MG63 (cell line): ENCODE results near the gene FARS2. TPM values are rescaled to one million over a fixed set of nuclear protein-coding genes. Genes with fewer than 3 reads are reported as not detected.
A peak's percentile ranks its signal among the peaks of the same experiment; 100 is the strongest.

Source experiments
- DNase-seq: peaks from one replicate; pipeline ENCODE4 v3.0.0-alpha.2; 2020
- H3K27me3 ChIP-seq: fragments of 250-450 bp; sonication (Bioruptor Pico); 2 replicates; pipeline ENCODE4 v1.5.1; 2020; ENCODE audit warnings: mild to moderate bottlenecking, moderate library complexity
- H3K36me3 ChIP-seq: fragments of 250-450 bp; sonication (Bioruptor Pico); 2 replicates; pipeline ENCODE4 v1.5.1; 2020; ENCODE audit warnings: mild to moderate bottlenecking, moderate library complexity
- H3K4me3 ChIP-seq: fragments of 250-450 bp; sonication (Bioruptor Pico); 2 replicates; pipeline ENCODE4 v1.5.1; 2020; ENCODE audit warnings: mild to moderate bottlenecking, moderate library complexity
- H3K9me3 ChIP-seq: fragments of 250-450 bp; sonication (Bioruptor Pico); 2 replicates; pipeline ENCODE4 v1.5.1; 2020; ENCODE audit warnings: mild to moderate bottlenecking, moderate library complexity
- total RNA-seq: library from RNA; depleted of rRNA; stranded (reverse); fragments of >200 nt; shearing (Covaris generic); gene quantifications from 2 replicates; pipeline ENCODE4 v1.2.3, GENCODE V29; 2014; ENCODE audit warnings: low replicate concordance

FARS2 gene
- total RNA-seq, 1 experiment from 2014 or later = 17.3 TPM

GRCh38 chr6:5275497-5275896 is 14.2 kb downstream of the FARS2 start:
- DNase-seq = no peak
- no peaks in the 10 kb centered on the region for H3K36me3 ChIP-seq
- no peaks in the 10 kb centered on the region for H3K9me3 ChIP-seq
- H3K4me3 ChIP-seq = no peak overlapping the region
- H3K27me3 ChIP-seq = no peaks in the 10 kb centered on the region

- no peak for DNase-seq
- Histone ChIP-seq H3K9me3 (no peaks in the 10 kb centered on the region), H3K4me3 (no peak overlapping the region), H3K27me3 (no peaks in the 10 kb centered on the region), H3K36me3 (no peaks in the 10 kb centered on the region)
Measured at GRCh38 chr6:5276581-5276980, 15.3 kb downstream of the FARS2 start.

GRCh38 chr6:5277589-5277988 is 16.3 kb downstream of the FARS2 start:
- Histone ChIP-seq H3K9me3 (no peaks in the 10 kb centered on the region), H3K36me3 (no peaks in the 10 kb centered on the region), H3K4me3 (no peak overlapping the region), H3K27me3 (no peaks in the 10 kb centered on the region)
- no peak for DNase-seq

- no peaks in the 10 kb centered on the region for H3K27me3 ChIP-seq
- DNase-seq = no peak
- H3K9me3 ChIP-seq = no peaks in the 10 kb centered on the region
- H3K4me3 ChIP-seq = no peak overlapping the region
- no peaks in the 10 kb centered on the region for H3K36me3 ChIP-seq
Measured at GRCh38 chr6:5278047-5278446, 16.7 kb downstream of the FARS2 start.

- no peaks in the 10 kb centered on the region for H3K36me3 ChIP-seq
- no peaks in the 10 kb centered on the region for H3K27me3 ChIP-seq
- H3K4me3 ChIP-seq = no peak overlapping the region
- no peaks in the 10 kb centered on the region for H3K9me3 ChIP-seq
- no peak for DNase-seq
Measured at GRCh38 chr6:5278565-5279120, 17.3 kb downstream of the FARS2 start.

GRCh38 chr6:5279891-5280338 is 18.6 kb downstream of the FARS2 start:
- H3K27me3 ChIP-seq = no peaks in the 10 kb centered on the region
- no peak overlapping the region for H3K4me3 ChIP-seq
- DNase-seq = no peak
- H3K9me3 ChIP-seq = no peaks in the 10 kb centered on the region
- H3K36me3 ChIP-seq = no peaks in the 10 kb centered on the region

- H3K27me3 ChIP-seq = no peaks in the 10 kb centered on the region
- H3K36me3 ChIP-seq = no peaks in the 10 kb centered on the region
- no peak overlapping the region for H3K4me3 ChIP-seq
- DNase-seq = no peak
- H3K9me3 ChIP-seq = no peaks in the 10 kb centered on the region
Measured at GRCh38 chr6:5280920-5281319, 19.6 kb downstream of the FARS2 start.

- H3K9me3 ChIP-seq = no peaks in the 10 kb centered on the region
- H3K27me3 ChIP-seq = no peaks in the 10 kb centered on the region
- H3K4me3 ChIP-seq = no peak overlapping the region
- no peaks in the 10 kb centered on the region for H3K36me3 ChIP-seq
- DNase-seq = no peak
Measured at GRCh38 chr6:5282191-5282623, 20.9 kb downstream of the FARS2 start.

GRCh38 chr6:5285081-5285480 is 23.8 kb downstream of the FARS2 start:
- no peak overlapping the region for H3K4me3 ChIP-seq
- no peaks in the 10 kb centered on the region for H3K36me3 ChIP-seq
- H3K9me3 ChIP-seq = no peaks in the 10 kb centered on the region
- no peaks in the 10 kb centered on the region for H3K27me3 ChIP-seq
- no peak for DNase-seq

GRCh38 chr6:5285526-5285925 is 24.2 kb downstream of the FARS2 start:
- Histone ChIP-seq H3K9me3 (no peaks in the 10 kb centered on the region), H3K4me3 (no peak overlapping the region), H3K36me3 (no peaks in the 10 kb centered on the region), H3K27me3 (no peaks in the 10 kb centered on the region)
- no peak for DNase-seq

GRCh38 chr6:5286780-5287179 is 25.5 kb downstream of the FARS2 start:
- Histone ChIP-seq H3K4me3 (no peak overlapping the region), H3K36me3 (no peaks in the 10 kb centered on the region), H3K27me3 (no peaks in the 10 kb centered on the region), H3K9me3 (no peaks in the 10 kb centered on the region)
- DNase-seq = peak; percentile 7

GRCh38 chr6:5287205-5287965 is 26.1 kb downstream of the FARS2 start:
- no peak overlapping the region for H3K4me3 ChIP-seq
- no peaks in the 10 kb centered on the region for H3K36me3 ChIP-seq
- H3K27me3 ChIP-seq = no peaks in the 10 kb centered on the region
- DNase-seq = no peak
- H3K9me3 ChIP-seq = no peaks in the 10 kb centered on the region

GRCh38 chr6:5287966-5288297 is 26.6 kb downstream of the FARS2 start:
- no peaks in the 10 kb centered on the region for H3K9me3 ChIP-seq
- H3K36me3 ChIP-seq = no peaks in the 10 kb centered on the region
- H3K4me3 ChIP-seq = no peak overlapping the region
- H3K27me3 ChIP-seq = no peaks in the 10 kb centered on the region
- no peak for DNase-seq

- Histone ChIP-seq H3K4me3 (no peak overlapping the region), H3K27me3 (no peaks in the 10 kb centered on the region), H3K9me3 (no peaks in the 10 kb centered on the region), H3K36me3 (no peaks in the 10 kb centered on the region)
- DNase-seq = no peak
Measured at GRCh38 chr6:5290097-5290496, 28.8 kb downstream of the FARS2 start.

GRCh38 chr6:5290500-5290899 is 29.2 kb downstream of the FARS2 start:
- no peaks in the 10 kb centered on the region for H3K36me3 ChIP-seq
- H3K27me3 ChIP-seq = no peaks in the 10 kb centered on the region
- no peak for DNase-seq
- H3K9me3 ChIP-seq = no peaks in the 10 kb centered on the region
- H3K4me3 ChIP-seq = no peak overlapping the region

- H3K27me3 ChIP-seq = no peaks in the 10 kb centered on the region
- H3K4me3 ChIP-seq = no peak overlapping the region
- no peak for DNase-seq
- no peaks in the 10 kb centered on the region for H3K36me3 ChIP-seq
- no peaks in the 10 kb centered on the region for H3K9me3 ChIP-seq
Measured at GRCh38 chr6:5292154-5292553, 30.8 kb downstream of the FARS2 start.

GRCh38 chr6:5293692-5294091 is 32.4 kb downstream of the FARS2 start:
- no peak for DNase-seq
- H3K4me3 ChIP-seq = no peak overlapping the region
- no peaks in the 10 kb centered on the region for H3K36me3 ChIP-seq
- H3K9me3 ChIP-seq = no peaks in the 10 kb centered on the region
- H3K27me3 ChIP-seq = no peaks in the 10 kb centered on the region
